CD4-positive, alpha-beta T cell treated with Interleukin-4 for 1 hour (primary cell): ENCODE data around the gene RNPEPL1.
"Not testable (repeated sequence)": the region's sequence is repeated elsewhere in the genome, so short reads cannot be mapped to it uniquely, and the experiment has no call there.

Experiments
- DNase-seq, 2 donors: peaks; one replicate each; pipeline ENCODE4 v3.0.0-alpha.2; 2020 to 2022

The RNPEPL1 gene

GRCh38 chr2:240538031-240538780 lies 30.1 kb upstream of the RNPEPL1 start:
- no peak for DNase-seq

GRCh38 chr2:240539101-240539500 lies 29.2 kb upstream of the RNPEPL1 start:
- DNase-seq, result not testable (repeated sequence)

- DNase-seq, result no peak
These were observed 28.4 kb upstream of the RNPEPL1 start for GRCh38 chr2:240539906-240540305.

- DNase-seq, result no peak
These were observed 17.0 kb upstream of the RNPEPL1 start for GRCh38 chr2:240551288-240551687.

- no peak for DNase-seq
These were observed 16.5 kb upstream of the RNPEPL1 start for GRCh38 chr2:240551811-240552210.

- DNase-seq, result no peak
These were observed 14.3 kb upstream of the RNPEPL1 start for GRCh38 chr2:240553956-240554480.

GRCh38 chr2:240554767-240555493 lies 13.4 kb upstream of the RNPEPL1 start:
- DNase-seq, result no peak

DNA sequence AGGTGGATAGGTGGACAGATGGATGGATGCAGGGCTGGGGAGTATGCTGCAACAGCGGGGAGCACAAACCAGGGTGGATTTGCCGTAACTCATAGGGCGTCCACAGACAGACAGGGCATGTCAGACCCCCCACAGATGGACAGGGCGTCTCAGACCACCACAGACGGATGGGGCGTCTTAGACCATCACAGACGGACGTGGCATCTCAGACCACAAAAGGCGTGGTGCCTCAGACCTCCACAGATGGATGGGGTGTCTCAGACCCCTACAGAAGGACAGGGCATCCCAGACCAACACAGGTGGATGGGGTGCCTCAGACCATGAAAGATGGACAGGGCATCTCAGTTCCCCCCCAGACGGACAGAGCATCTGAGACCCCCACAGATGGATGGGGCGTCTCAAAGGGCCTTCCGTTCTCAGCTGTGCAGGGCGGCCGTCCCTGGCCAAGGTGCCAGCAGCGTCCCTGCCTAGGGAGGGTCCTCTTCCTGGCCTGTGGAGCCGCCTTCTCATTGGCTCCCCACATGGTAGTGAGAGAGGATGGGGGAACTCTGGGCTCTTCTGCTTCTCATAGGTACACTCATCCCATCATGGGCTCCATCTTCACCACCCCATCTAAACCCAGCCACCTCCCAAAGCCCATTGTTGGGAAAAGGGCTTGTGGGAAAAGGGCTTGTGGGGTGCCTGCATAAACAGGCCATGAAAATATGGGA lies 12.6 kb upstream of the RNPEPL1 start:
- no peak for DNase-seq

DNA sequence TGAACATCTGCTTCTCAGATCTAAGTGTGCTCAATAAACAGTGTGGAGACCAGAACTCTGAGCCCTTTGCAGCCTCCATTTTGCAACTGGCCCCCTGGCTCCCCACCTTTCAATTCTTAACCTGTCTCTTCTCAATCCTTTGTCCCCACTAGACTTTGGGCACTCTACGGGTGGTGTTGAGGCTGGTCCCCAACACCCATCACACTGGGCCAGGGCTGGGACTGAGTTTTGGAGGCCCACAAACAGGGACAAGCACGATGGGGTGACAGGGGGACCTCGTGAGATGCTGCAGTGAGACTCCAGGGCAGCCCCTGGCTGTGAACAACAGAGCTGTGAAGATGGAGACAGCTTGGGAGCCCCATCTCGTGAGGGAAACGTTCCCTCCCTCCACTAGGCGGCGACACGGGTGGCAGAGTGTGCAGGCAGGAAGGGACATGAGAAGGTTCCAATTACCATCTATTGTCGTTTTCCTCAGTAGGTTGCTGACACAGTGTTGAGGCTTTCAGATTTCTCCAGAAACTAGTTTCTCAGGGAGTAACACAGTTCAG lies 11.7 kb upstream of the RNPEPL1 start:
- peak; percentile 71 to 83 for DNase-seq

DNA sequence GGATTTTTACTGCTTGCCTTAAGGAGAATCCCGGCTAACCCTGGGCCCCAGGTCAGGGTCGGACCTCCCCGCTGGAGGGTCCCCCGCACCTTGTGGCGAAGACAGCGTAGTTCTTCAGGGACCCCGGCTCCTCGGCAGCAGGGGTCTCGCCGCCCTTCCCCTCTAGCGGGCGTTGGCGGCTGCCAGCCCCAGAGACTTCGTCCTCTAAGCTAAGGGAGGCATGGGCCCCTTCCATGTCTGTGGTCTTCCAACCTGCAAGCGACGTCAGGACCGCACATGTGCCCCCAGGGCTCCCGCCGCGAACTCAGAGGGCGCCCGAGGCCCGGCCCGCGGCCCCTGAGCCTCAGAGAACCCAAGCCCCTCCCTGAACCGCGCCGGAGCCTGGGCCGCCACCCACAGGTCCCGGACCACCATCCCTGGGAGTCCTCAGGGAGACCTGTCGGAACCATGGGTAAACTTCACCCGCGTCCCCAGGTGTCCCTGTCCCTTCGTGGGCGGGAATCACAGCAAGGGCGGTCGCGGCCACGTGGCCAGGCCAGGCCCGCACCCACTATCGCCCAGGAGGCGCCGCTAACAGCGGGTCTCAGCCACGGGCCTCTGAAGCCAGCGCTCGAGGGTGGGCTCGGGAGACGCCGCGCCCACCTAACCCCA lies 11.1 kb upstream of the RNPEPL1 start:
- DNase-seq, result no peak

- DNase-seq, result peak; percentile 63 to 72
These were observed 10.5 kb upstream of the RNPEPL1 start, which contains the start of gene ANKMY1 for GRCh38 chr2:240557808-240558207. Gene ANKMY1, minus strand, starts transcription at chr2:240557988. Its CDS starts 653 bp downstream, at chr2:240557335.

DNA sequence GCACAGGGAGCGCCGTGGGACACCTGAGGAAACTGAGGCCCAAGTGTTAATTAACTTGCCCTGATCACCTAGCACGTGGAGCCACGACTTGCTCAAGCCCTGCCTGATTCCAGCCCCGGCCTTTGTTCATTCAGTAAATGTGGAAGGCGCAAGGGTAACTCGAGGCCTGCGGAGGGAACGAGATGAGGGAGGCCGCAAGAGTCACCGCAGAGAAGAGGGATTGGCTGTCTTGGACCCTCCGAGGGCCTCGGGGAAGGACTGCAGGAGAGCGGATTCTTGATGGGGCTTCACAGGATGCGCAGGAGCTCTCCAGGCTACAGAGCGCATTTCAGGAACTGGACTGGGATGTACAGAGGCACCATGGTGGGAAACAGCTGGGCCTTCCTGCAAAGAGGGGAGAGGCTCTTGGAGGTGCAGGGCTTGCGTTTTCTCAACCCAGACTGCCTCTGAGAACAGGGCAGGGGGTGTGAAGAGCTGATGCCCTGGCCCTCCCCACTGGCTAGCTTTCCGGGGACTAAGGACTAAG lies 10.0 kb upstream of the RNPEPL1 start:
- DNase-seq, result no peak

- no peak for DNase-seq
These were observed 9.0 kb upstream of the RNPEPL1 start for GRCh38 chr2:240559286-240559685.

GRCh38 chr2:240560084-240560479 lies 8.2 kb upstream of the RNPEPL1 start, which contains the start of gene DUSP28:
Gene DUSP28, plus strand, starts transcription at chr2:240560357. Its CDS starts 328 bp downstream, at chr2:240560685.
- DNase-seq, result peak; percentile 92

- peak; percentile 98 to 99 for DNase-seq
These were observed 7.6 kb upstream of the RNPEPL1 start for GRCh38 chr2:240560480-240561324.

GRCh38 chr2:240561325-240561971 lies 6.8 kb upstream of the RNPEPL1 start:
- DNase-seq, result peak; percentile 44

- DNase-seq, result not testable (repeated sequence)
These were observed 5.1 kb upstream of the RNPEPL1 start for GRCh38 chr2:240563231-240563630.

DNA sequence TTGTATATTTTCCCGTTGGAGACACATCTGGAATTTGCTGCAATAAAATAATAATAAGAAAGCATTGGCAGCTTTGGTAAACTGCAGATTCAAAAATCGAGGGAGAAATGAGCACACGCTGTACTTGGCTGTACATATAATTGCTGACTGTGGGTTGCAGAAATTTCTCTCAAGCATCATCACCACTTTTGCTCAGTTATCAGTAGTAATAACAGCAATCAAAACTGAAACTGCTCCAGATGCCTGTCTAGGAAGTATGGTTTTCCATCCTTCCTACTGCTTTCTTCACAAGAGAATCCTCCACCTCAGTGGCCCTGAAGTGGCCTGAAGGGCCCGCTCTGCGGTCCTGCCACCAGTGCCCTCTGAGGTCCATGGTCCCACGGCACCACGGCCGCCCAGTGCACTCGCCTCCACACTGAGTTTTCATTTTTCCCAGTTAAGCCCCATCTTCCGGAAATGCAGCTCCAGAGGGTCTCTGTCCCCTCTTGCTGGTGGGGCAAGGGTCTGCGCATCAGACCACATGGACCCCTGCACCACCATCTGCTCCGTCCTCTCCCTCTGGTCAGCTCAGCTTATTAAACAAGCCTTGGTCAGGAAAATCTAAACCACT lies 4.2 kb upstream of the RNPEPL1 start:
- no peak for DNase-seq

DNA sequence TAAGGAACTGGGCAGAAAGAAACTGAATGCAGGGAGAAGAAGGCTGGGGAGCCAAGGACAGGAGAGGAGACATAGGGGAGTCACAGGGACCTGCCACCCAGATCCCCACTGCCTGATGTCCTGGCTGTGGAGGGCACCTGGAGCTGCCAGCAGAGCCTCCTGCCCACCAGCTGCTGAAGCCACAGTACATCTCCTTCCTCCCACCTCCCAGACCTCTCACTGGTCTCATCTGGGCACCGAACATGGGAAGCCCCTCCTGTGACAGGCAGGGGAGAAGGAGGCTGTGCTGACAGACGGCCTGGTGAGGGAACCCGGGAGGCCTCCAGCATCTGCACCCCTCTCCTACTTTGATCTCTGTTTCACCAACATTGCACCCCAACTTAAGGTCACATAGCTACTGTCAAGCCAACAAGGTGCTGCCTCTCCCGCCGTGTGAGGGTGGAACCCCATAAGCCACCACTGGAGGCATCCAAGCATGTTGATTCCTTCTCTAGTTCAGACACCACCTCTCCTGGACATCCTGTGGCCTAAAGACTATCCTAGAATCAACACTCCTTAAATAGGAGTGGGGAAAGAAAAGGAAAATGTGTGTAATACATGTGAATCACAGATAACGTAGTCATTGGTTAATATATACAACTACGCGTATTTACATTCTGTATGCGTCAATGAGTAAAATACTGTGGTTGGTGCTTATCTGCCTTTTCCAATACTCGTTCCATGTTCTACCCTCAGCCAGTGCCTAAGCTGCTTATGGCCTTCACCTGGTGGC lies 3.5 kb upstream of the RNPEPL1 start:
- DNase-seq, result peak in 1 of 2 donors; percentile 41
